Measurements from ENCODE around the gene CHD8.

Gene CHD8

DNA sequence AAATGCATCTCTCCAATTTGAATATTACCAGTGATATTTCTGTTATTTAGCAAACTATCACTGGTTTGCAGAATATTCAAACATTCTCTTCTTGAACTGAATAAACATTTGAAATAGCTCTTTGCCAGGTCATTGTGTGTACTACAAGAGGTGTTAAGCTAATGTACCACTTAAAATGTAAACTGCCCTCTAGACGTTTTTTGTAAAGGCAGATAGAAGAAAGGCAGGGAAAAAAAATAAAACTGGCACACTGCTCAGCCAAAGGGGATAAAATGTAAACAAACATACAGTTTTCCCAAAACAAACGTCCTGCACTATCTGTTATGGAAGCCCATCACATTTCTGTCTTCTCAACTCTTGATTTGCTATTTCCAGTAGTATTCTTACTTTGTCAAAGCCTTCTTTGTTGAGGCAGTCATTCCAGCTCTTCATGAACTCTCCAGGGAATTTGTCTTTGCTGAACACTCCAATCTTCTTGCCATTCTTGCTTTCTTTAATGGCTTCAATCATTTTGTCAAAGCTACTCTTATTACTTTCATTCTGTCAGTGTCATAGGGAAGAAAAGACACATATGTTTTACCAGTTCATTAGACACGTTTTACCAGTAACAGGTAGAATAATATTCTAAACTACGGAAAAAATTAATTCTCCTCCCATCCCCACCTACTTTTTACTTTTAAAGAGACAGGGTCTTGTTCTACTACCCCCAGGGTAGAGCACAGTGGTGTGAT, 85.8 kb downstream of the CHD8 start:
- DNase-seq: no peak

DNA sequence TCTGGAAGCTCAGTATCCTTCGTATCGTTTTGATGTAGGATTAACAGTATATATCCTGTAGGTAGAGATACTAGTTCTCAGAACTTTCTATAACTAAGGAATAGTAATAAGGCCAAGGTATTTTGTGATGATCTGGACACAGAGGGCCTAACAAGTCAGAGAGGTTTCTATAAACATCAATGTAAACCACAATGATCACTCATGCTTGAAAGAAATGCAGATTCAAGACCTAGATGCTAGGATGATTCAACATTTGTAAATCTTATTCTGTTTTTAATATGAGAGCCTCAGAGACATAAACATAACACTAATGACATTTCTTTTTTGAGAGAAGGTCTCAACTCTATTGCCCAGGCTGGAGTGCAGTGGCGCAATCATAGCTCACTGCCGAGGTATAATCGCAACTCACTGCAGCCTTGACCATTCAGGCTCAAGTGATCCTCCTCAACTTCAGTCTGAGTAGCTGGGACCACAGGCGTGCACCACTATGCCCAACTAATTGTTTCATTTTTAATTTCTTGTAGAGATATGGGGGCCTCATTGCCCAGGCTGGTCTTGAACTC, 88.3 kb downstream of the CHD8 start:
- DNase-seq: no peak

DNA sequence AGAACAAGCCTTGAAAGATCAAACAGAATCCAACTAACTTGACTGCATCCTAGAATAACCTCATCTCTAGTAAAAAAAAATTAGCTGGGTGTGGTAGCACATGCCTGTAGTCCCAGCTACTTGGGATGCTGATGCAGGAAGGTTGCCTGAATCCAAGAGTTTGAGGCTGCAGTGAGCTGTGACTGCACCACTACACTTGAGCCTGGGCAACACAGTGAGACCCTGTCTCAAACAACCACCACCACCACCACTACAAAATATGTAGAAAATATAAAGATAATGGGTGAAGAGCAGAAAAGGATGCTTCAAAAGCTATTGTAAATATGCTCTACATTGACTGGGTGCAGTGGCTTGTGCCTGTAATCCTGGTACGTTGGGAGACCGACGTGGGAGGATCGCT, 99.4 kb downstream of the CHD8 start:
- no peak for DNase-seq

DNA sequence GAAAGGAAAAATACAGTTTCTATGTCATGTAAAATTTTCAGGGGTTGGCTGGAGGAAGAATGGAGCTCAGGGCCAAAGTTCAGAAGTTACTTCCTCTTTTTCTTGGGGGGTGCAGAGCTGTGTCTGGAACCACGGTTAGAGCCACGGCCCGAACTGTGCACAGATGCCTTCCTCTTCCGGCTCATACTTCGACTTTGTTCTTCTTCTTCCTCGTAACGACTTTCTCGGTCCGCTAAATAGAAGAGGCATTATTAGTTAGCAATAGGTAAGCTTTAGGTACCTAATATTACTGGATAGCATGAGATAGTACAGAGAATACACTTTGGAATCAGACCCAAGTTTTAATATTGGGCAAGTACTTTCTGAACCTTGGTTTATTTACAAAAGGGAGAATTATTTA, 103.3 kb downstream of the CHD8 start:
- DNase-seq: no peak

DNA sequence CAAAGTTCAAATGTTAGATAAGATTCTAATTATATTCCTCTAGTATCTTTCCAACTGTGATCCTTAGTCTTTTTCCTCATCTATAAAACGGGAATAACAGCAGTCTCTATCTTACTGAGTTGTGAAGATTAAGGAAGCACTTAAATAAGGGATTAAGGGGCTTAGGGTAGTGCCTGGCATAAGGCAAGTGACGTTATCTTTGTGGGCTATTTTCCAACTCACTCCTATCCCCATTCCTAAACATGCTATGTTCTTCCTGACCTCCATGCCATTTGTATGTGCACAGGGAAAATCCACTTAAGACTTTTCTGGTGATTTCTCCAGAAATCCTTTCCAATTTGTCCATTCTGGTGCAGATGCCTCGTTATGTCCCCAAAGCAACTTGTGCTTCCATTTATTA, 105.4 kb downstream of the CHD8 start:
- no peak for DNase-seq

DNA sequence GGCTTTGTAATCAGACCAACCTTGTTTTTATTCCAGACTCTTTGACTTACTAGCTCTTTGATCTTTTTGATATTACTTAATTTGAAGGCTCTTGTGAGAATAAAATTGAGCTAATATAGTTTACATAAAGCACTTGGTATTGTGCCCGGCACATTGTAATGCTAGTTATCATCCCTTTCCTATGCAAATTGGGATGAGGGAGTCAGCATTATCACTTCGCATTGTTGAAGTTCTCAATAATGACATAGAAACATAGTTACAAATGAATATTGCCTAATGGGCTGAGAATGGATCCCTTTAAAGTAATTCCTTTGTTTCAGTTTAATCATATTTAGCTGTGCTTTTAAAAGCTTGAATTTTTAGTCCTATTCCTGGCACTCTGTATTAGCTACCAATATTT, 108.7 kb downstream of the CHD8 start:
- DNase-seq: no peak

DNA sequence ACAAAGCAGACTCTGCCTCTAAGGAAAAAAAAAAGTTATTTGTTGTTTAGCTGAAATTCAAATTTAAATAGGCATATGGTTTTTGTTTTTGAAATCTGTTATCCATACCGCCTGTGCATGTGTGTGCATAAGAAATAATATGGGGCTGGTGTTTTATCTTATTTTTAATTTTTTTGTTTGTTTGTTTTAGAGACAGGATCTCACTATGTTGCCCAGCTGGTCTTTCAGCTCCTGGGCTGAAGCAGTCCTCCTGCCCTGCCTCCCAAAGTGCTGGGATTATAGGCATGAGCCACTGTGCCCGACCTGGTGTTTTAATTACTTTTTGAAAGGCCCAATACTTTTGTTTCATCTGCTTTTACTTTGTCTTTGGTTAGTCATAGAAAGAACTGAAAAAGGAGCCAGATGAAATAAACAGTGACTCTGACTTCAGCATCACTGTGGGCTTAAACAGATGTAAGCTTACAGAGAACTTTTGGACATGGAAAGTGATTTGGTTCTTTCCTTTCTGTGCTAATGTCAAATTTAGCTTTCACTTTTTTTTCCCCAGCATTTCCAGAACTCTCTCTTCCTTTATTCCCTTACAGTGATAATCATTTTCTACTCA, 109.3 kb downstream of the CHD8 start:
- no peak for DNase-seq

DNA sequence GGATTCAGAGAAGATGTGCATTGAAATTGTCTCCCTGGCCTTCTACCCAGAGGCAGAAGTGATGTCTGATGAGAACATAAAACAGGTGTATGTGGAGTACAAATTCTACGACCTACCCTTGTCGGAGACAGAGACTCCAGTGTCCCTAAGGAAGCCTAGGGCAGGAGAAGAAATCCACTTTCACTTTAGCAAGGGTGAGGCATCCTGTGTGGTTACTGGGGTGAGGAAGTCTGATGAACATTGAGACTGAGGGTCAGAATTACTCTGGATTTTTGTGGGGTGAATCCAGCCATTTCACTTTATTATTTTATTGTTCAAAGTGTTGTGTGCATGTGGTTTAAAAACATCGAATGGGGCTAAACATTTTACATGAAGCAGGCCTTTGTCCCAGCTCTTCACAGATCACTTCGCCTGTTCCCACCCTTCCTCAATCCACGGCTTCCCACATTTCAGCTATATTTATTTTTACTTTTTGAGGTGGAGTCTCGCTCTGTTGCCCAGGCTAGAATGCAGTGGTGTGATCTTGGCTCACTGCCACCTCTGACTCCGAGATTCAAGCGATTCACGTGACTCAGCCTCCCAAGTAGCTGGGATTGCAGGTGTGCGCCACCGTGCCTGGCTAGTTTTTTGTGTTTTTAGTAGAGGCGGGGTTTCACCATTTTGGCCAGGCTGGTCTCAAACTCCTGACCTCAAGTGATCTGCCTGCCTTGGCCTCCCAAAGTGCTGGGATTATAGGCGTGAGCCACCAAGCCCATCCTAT, 112.7 kb downstream of the CHD8 start:
- DNase-seq: no peak
